Measurements from ENCODE around the gene PARP3. TPM values are rescaled to one million over a fixed set of nuclear protein-coding genes. Genes with fewer than 3 reads are reported as not detected.

Gene PARP3
- total RNA-seq, 6 experiments from 2014 or later: 13.7 to 20.1 (median 17.1) TPM

- Mint-ChIP-seq H3K4me1 (ENCODE audit: low read depth) (peaks cover 22% of the 10 kb centered on the region), H3K27ac (peak within 1 kb of the TSS; percentile 94), H3K27me3 (ENCODE audit: insufficient read depth) (no peaks in the 10 kb centered on the region), H3K36me3 (ENCODE audit: low read depth) (no peaks in the 10 kb centered on the region; the same call in 1 of the 2 replicates), H3K9me3 (no peaks in the 10 kb centered on the region), H3K4me3 (peak within 1 kb of the TSS; percentile 97)
- peak; percentile 45 for DNase-seq
- TF ChIP-seq CTCF (IDR thresholded peaks at IDR 0.05): no peak; the same call in 1 of the 2 replicates
Measured at GRCh38 chr3:51974963-51975851, 33.0 kb downstream of the PARP3 start, which contains the start of gene ABHD14A. TSS of gene ABHD14A (plus strand) at chr3:51975064. CDS start at chr3:51975136, 72 bp downstream.

GRCh38 chr3:51975852-51976549 is 33.8 kb downstream of the PARP3 start:
- TF ChIP-seq CTCF (IDR thresholded peaks at IDR 0.05): peak; percentile 47
- H3K27me3 Mint-ChIP-seq (ENCODE audit: insufficient read depth): no peaks in the 10 kb centered on the region; the same call in 1 of the 2 replicates
- H3K4me3 Mint-ChIP-seq: peak overlapping the region; percentile 85
- peak; percentile 43 for DNase-seq
- no peaks in the 10 kb centered on the region for H3K9me3 Mint-ChIP-seq
- H3K4me1 Mint-ChIP-seq (ENCODE audit: low read depth): peaks cover 22% of the 10 kb centered on the region
- peak overlapping the region; percentile 52 for H3K27ac Mint-ChIP-seq
- no peaks in the 10 kb centered on the region; the same call in 1 of the 2 replicates for H3K36me3 Mint-ChIP-seq (ENCODE audit: low read depth)

- Mint-ChIP-seq H3K9me3 (no peaks in the 10 kb centered on the region), H3K27me3 (ENCODE audit: insufficient read depth) (no peaks in the 10 kb centered on the region; the same call in 1 of the 2 replicates), H3K4me3 (no peak overlapping the region), H3K4me1 (ENCODE audit: low read depth) (peaks cover 29% of the 10 kb centered on the region), H3K36me3 (ENCODE audit: low read depth) (no peaks in the 10 kb centered on the region; the same call in 1 of the 2 replicates), H3K27ac (no peak overlapping the region)
- no peak for TF ChIP-seq CTCF (IDR thresholded peaks at IDR 0.05)
- DNase-seq: no peak
Measured at GRCh38 chr3:51977446-51978142, 35.4 kb downstream of the PARP3 start.

GRCh38 chr3:51978143-51978502 is 36.0 kb downstream of the PARP3 start:
- Mint-ChIP-seq H3K27ac (no peak overlapping the region), H3K27me3 (ENCODE audit: insufficient read depth) (no peaks in the 10 kb centered on the region; the same call in 1 of the 2 replicates), H3K9me3 (no peaks in the 10 kb centered on the region), H3K36me3 (ENCODE audit: low read depth) (no peaks in the 10 kb centered on the region; the same call in 1 of the 2 replicates), H3K4me1 (ENCODE audit: low read depth) (peaks cover 33% of the 10 kb centered on the region), H3K4me3 (no peak overlapping the region)
- no peak for TF ChIP-seq CTCF (IDR thresholded peaks at IDR 0.05)
- no peak for DNase-seq

- H3K36me3 Mint-ChIP-seq (ENCODE audit: low read depth): no peaks in the 10 kb centered on the region
- H3K4me1 Mint-ChIP-seq (ENCODE audit: low read depth): peaks cover 41% of the 10 kb centered on the region
- DNase-seq: no peak
- no peak for TF ChIP-seq CTCF (IDR thresholded peaks at IDR 0.05)
- H3K27ac Mint-ChIP-seq: no peak overlapping the region
- no peaks in the 10 kb centered on the region for H3K9me3 Mint-ChIP-seq
- peaks cover 2% of the 10 kb centered on the region for H3K27me3 Mint-ChIP-seq (ENCODE audit: insufficient read depth)
- no peak overlapping the region for H3K4me3 Mint-ChIP-seq
Measured at GRCh38 chr3:51980253-51980652, 38.1 kb downstream of the PARP3 start.
